Large intestine (tissue), 3 donors: ENCODE measurements around the gene ZNF423. TPM values are rescaled to one million over a fixed set of nuclear protein-coding genes. Genes with fewer than 3 reads are reported as not detected.

Source experiments
- DNase-seq, 2 donors: peaks; one replicate each; pipeline versions ENCODE4 v3.0.0 to v3.0.0-alpha.2; 2013
- H3K27ac ChIP-seq: one replicate; pipeline ENCODE4 v1.5.1; 2013; ENCODE audit warnings: low read length
- H3K27me3 ChIP-seq: 2 replicates; pipeline ENCODE4 v1.6.1; 2013; ENCODE audit warnings: low read length; ENCODE audit not compliant: control insufficient read depth, insufficient read depth
- H3K36me3 ChIP-seq: 2 replicates; pipeline ENCODE4 v1.6.1; 2013; ENCODE audit warnings: low read length; ENCODE audit not compliant: control insufficient read depth, insufficient read depth
- H3K4me1 ChIP-seq: one replicate; pipeline ENCODE4 v1.6.1; 2013; ENCODE audit warnings: low read length; ENCODE audit not compliant: control insufficient read depth, insufficient read depth
- H3K4me3 ChIP-seq: one replicate; pipeline ENCODE4 v1.5.1; 2013; ENCODE audit warnings: low read length
- H3K9me3 ChIP-seq: one replicate; pipeline ENCODE4 v1.6.1; 2013; ENCODE audit warnings: mild to moderate bottlenecking, low read depth, low read length, moderate library complexity; ENCODE audit not compliant: control insufficient read depth
- WGBS: methylation state at CpG from one replicate; pipeline ENCODE4 v1.1.5; 2013; ENCODE audit warnings: low lambda C conversion rate; ENCODE audit not compliant: insufficient coverage; 5-methylcytosine and 5-hydroxymethylcytosine counted together
- polyA plus RNA-seq: library from polyadenylated mRNA; unstranded; fragments of 120-200 nt; gene quantifications from one replicate; pipeline ENCODE4 v1.2.1, GENCODE V29; 2013

Gene ZNF423
- polyA plus RNA-seq, 1 donor = 6.7 TPM

DNA sequence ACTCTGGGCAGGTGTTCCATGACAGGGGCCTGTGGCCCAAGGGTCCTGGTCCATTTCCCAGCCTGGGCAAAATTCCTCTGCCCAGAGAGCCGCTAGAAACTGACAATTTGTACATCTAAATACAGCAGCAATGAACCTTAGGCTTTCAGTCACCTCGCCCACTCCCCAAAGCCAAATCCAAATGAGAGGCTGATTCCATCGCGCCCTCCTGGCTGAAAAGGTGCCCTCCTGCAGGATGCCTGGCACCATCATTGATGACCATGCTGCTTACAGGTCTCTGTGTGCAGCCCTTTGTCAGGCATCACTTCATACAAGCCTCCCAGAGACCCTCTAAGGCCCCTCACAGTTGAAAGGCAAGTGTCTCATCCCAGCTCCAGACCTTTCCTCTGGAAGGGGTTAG, 367.6 kb downstream of the ZNF423 start:
- no peaks in the 10 kb centered on the region for H3K27me3 ChIP-seq
- H3K9me3 ChIP-seq = no peaks in the 10 kb centered on the region
- H3K36me3 ChIP-seq = peaks cover 9% of the 10 kb centered on the region
- no CpG with 5 or more reads among the region's 4 CpGs for WGBS
- no peak overlapping the region for H3K4me3 ChIP-seq
- no peak for DNase-seq
- no peak overlapping the region for H3K27ac ChIP-seq
- peaks cover 6% of the 10 kb centered on the region for H3K4me1 ChIP-seq

DNA sequence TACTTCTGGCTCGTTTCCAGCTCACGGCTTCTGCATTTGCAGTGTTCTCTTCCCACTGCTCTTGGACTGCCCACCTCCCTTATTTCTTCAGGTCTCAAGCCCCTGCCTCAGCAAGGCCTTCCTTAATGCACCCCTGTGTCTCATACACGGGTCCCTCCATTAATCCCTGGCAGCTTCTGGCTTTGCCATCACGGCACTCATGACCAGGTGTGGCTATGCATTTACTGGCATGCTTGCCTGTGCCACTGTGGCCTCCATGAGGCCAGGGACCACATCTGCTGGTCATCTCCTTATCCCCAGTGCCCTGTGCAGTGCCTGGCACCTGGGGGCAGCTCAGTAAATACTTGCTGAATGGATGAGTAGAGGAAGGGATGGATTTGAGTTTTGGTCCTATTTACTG, 368.2 kb downstream of the ZNF423 start:
- Histone ChIP-seq H3K27ac (no peak overlapping the region), H3K27me3 (no peaks in the 10 kb centered on the region), H3K9me3 (no peaks in the 10 kb centered on the region), H3K36me3 (peaks cover 9% of the 10 kb centered on the region), H3K4me3 (no peak overlapping the region), H3K4me1 (peaks cover 6% of the 10 kb centered on the region)
- DNase-seq = no peak
- WGBS = no CpG with 5 or more reads among the region's 4 CpGs

DNA sequence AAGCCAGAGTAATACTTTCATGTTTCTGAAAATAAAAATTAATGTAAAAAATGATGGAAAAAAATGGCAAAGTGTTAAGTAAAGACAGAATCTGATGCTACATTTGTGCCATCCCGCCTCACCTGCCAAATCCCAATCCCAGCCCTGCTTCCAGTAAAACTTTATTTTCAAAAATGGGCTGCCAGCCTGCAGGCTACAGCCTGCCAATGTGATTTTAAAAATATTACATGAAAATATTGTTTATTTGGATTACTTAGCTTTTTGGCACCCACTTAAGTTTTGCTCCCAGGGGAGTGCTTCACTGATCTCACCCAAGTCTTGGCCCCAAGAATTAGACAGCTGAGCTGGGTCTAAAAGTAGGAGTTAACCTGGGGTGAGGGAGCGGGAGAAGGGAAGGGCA, 369.5 kb downstream of the ZNF423 start:
- peaks cover 6% of the 10 kb centered on the region for H3K4me1 ChIP-seq
- no peaks in the 10 kb centered on the region for H3K27me3 ChIP-seq
- WGBS = no CpG with 5 or more reads among the region's 2 CpGs
- H3K4me3 ChIP-seq = no peak overlapping the region
- H3K36me3 ChIP-seq = peaks cover 9% of the 10 kb centered on the region
- H3K9me3 ChIP-seq = no peaks in the 10 kb centered on the region
- H3K27ac ChIP-seq = no peak overlapping the region
- DNase-seq = no peak

DNA sequence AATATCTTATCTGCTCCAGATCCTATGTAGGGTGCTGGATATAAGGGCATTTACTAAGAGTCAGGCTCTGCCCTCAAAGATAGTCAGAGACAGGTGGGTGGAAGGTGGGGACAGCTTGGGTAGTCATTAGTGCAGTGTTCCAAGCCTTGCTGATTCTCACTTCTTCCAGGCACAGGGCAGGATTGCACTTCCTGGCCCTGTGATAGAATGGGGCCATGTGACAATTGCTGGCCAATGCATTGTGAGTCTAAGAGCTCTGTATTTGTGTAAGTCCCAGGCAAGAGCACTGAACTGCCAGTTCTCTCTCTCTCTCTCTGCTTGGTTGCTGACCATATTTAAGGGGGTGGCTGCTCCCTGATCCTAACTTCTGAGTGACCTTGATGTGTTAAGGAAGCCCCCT, 370.2 kb downstream of the ZNF423 start:
- DNase-seq = no peak
- no peaks in the 10 kb centered on the region for H3K27me3 ChIP-seq

DNA sequence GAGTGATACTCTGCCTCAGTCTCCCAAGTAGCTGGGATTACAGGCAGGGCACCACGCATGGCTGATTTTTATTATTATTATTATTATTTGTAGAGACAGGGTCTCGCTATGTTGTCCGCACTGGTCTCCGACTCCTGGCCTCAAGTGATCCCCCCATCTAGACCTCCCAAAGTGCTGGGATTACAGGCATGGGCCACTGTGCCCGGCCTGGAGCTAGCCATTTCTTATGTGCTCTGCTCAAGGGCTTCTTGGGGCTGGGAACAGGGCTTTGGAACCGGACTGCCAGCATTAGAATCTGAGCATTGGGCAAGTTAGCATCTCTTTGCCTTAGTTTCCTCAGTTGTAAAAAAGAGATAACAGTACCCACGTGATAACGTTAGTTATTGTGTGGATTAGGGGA, 371.0 kb downstream of the ZNF423 start:
- Histone ChIP-seq H3K27ac (no peak overlapping the region), H3K4me1 (peaks cover 6% of the 10 kb centered on the region), H3K9me3 (no peaks in the 10 kb centered on the region), H3K36me3 (peaks cover 4% of the 10 kb centered on the region), H3K4me3 (no peak overlapping the region), H3K27me3 (no peaks in the 10 kb centered on the region)
- WGBS = 100% methylated on average over 2 of the region's 8 CpGs
- no peak for DNase-seq

More for the DNA sequence above, 370.2 kb downstream of the ZNF423 start:
- Histone ChIP-seq H3K4me1 (peaks cover 6% of the 10 kb centered on the region), H3K27ac (no peak overlapping the region), H3K36me3 (peaks cover 9% of the 10 kb centered on the region), H3K4me3 (no peak overlapping the region), H3K9me3 (no peaks in the 10 kb centered on the region)

DNA sequence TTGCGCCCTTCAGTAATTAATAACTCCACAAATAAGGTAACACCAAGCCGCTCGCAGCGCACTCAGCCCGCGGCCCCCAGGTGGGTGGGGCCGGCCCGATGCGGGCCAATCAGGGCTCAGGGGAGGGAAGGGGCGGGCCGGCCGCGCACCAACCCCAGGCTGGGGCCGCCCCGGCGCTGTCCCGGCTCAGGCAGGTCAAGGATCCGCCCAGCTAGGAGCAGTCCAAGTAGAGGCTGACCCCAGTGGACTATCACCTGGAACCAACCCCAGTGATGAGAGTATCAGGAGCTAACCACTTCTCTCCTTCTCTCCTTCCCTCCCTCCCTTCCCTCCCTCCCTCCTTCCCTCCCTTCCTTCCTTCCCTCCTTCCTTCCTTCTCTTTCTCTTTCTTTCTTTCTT, 371.5 kb downstream of the ZNF423 start:
- WGBS = no CpG with 5 or more reads among the region's 18 CpGs
- peaks cover 6% of the 10 kb centered on the region for H3K4me1 ChIP-seq
- no peaks in the 10 kb centered on the region for H3K27me3 ChIP-seq
- no peaks in the 10 kb centered on the region for H3K36me3 ChIP-seq
- DNase-seq = peak; percentile 69 to 85
- H3K27ac ChIP-seq = no peak overlapping the region
- H3K9me3 ChIP-seq = no peaks in the 10 kb centered on the region
- peak overlapping the region; percentile 16 for H3K4me3 ChIP-seq

DNA sequence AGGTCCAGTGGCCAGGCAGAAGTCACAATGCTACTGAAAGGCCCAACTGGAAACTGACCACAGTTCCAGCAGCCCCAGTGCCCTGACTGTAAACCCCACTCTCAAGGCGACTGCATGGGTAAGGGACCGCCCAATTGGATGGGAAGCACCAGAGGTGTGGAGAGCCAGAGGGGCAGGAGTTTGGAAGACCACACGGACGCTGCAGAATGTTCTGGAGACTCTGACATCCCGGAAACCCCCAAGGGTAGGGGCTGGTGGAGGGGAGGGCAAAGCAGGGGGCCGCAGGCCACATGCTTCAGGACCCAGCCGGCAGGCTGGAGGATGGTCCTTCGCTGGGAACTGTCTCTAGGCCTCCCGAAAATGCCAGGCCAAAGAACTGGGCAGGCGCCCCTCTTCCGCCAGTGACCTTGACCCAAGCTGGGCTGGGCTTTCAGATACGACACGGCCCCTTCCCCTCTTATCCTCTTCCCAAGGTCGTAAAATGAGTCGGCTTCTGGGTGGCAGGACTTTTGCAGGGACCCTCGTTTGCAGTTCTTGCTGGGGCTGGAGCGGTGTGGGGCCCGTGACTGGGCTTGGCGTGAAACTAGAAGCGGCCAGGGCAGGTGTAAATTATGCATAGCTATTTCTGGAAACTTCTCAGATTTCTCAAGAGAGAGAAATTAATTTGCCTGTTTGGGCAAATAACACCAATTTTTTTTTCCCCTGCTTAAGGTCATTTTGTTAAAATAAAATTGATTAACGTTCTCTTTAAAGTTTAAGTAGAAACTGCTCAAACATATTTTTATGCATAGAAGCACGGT, 372.1 kb downstream of the ZNF423 start:
- H3K36me3 ChIP-seq = no peaks in the 10 kb centered on the region
- peak overlapping the region; percentile 16 for H3K4me3 ChIP-seq
- peaks cover 6% of the 10 kb centered on the region for H3K4me1 ChIP-seq
- no peaks in the 10 kb centered on the region for H3K9me3 ChIP-seq
- no peak for DNase-seq
- no CpG with 5 or more reads among the region's 22 CpGs for WGBS
- H3K27ac ChIP-seq = no peak overlapping the region
- no peaks in the 10 kb centered on the region for H3K27me3 ChIP-seq

DNA sequence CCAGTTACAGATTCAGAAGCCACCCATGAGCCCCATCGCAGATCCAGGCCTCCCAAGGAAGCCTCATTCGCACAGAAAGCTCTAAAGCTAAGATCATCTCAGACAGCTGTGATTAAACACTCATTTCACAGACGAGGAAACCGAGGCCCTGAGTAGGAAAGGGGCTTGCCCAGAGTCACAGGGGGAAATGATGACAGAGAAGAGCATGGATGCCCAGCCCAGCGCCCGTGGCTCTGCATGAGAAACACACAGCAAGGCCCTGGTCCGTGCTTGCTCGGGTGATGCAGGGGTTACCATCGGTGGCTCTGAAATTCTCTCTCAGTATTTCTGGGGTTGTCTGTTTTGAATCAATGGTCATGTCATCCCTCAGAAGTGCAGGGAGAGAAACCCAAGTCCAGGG, 372.7 kb downstream of the ZNF423 start:
- H3K36me3 ChIP-seq = no peaks in the 10 kb centered on the region
- DNase-seq = no peak
- H3K4me1 ChIP-seq = peaks cover 6% of the 10 kb centered on the region
- no peak overlapping the region for H3K4me3 ChIP-seq
- 100% methylated on average over 2 of the region's 9 CpGs for WGBS
- H3K27me3 ChIP-seq = peaks cover 2% of the 10 kb centered on the region
- H3K9me3 ChIP-seq = no peaks in the 10 kb centered on the region
- H3K27ac ChIP-seq = no peak overlapping the region

DNA sequence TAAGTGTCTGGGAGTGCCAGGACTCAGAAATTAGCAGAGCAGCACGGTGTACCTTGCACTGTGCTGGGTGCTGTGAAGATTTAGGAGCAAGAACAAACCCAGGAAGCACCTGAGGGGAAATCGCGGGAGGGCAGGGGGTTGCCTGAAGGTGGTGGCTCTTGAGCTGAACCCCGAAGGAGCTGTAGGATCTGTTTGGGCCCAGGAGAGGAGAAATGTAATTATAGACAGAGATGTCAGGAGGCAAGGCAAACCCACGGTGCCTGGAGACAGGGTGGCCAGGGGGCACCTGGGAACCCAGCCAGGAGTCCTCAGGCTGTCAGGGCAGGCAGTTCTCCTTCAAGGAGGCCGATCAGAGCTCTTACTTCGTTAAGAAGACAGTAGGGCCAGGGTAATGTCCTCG, 373.2 kb downstream of the ZNF423 start:
- no peak for DNase-seq
- WGBS = no CpG with 5 or more reads among the region's 8 CpGs
- peaks cover 6% of the 10 kb centered on the region for H3K4me1 ChIP-seq

DNA sequence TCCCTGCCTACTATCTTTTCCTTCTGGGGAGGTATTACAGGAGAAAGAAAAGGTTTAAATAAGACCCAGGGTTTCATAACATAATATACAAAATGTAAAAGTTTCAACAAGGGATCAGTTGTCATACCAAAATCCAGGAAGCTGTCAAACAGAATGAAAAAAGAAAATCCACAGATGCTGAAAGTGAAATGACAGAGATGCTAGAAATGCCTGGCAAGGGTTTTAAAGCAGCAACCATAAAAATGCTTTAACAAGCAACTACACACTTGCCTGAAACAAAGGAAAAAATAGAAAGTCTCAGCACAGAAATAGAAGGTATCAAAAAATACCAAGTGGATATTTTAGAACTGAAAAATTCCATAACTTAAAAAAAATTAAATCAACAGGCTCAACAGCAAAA, 377.3 kb downstream of the ZNF423 start:
- Histone ChIP-seq H3K4me1 (peaks cover under 1% of the 10 kb centered on the region), H3K27ac (no peak overlapping the region), H3K36me3 (no peaks in the 10 kb centered on the region), H3K4me3 (no peak overlapping the region), H3K9me3 (no peaks in the 10 kb centered on the region), H3K27me3 (peaks cover 4% of the 10 kb centered on the region)
- DNase-seq = no peak

More for the DNA sequence above, 373.2 kb downstream of the ZNF423 start:
- Histone ChIP-seq H3K4me3 (no peak overlapping the region), H3K27ac (no peak overlapping the region), H3K36me3 (no peaks in the 10 kb centered on the region), H3K27me3 (peaks cover 4% of the 10 kb centered on the region), H3K9me3 (no peaks in the 10 kb centered on the region)

DNA sequence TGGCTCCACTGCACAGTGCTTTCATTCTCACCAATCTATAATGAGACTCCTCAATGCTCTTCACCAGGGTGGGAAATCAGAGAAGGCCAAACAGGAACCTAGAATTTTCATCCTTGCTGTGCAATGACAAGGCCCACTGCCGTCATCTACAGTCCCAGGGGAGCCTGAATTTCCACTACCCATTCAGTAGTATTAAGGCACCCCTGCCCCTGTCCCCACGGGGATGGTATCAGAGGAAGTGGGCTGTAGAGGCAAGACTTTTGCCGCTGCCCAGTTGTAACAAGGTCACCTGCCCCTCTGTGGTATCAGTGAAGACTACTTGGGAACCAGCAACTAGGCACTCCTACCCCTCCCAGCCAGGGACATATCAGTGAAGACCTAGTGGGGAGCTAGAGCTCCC, 377.8 kb downstream of the ZNF423 start:
- no peak for DNase-seq
- no peak overlapping the region for H3K27ac ChIP-seq
- H3K27me3 ChIP-seq = peaks cover 4% of the 10 kb centered on the region
- WGBS = no CpG with 5 or more reads among the region's 3 CpGs
- no peaks in the 10 kb centered on the region for H3K36me3 ChIP-seq
- no peaks in the 10 kb centered on the region for H3K4me1 ChIP-seq
- no peaks in the 10 kb centered on the region for H3K9me3 ChIP-seq
- no peak overlapping the region for H3K4me3 ChIP-seq
